Mesenchymal stem cell (in vitro differentiated cells and primary cell): ENCODE measurements around the gene DUS1L.

Source experiments
- DNase-seq: peaks from one replicate; pipeline ENCODE4 v3.0.0-alpha.2; 2013
- H2AFZ ChIP-seq: one replicate; pipeline ENCODE4 v1.6.1; 2013; ENCODE audit warnings: low read depth, mild to moderate bottlenecking, control low read depth, inconsistent platforms, low read length, moderate library complexity
- H2AK5ac ChIP-seq: 2 replicates; pipeline ENCODE4 v1.6.1; 2013; ENCODE audit warnings: low read length, moderate library complexity, mild to moderate bottlenecking, inconsistent platforms; ENCODE audit not compliant: severe bottlenecking
- H2BK120ac ChIP-seq: one replicate; pipeline ENCODE4 v1.6.1; 2013; ENCODE audit warnings: low read depth, mild to moderate bottlenecking, inconsistent platforms, low read length, moderate library complexity
- H2BK12ac ChIP-seq, 2 experiments: one replicate each; pipeline ENCODE4 v1.6.1; 2013; ENCODE audit warnings: inconsistent platforms in 2 of 2, low read length in 2 of 2, mild to moderate bottlenecking in 2 of 2, moderate library complexity in 2 of 2, control low read depth in 1 of 2
- H2BK15ac ChIP-seq: one replicate; pipeline ENCODE4 v1.6.1; 2013; ENCODE audit warnings: mild to moderate bottlenecking, low read depth, inconsistent platforms; ENCODE audit not compliant: poor library complexity, severe bottlenecking
- H2BK5ac ChIP-seq: 2 replicates; pipeline ENCODE4 v1.6.1; 2013; ENCODE audit warnings: low read depth, mild to moderate bottlenecking, low read length, control low read depth, inconsistent platforms; ENCODE audit not compliant: poor library complexity, severe bottlenecking
- H3K14ac ChIP-seq, 2 experiments: one replicate each; pipeline ENCODE4 v1.6.1; 2013; ENCODE audit warnings: inconsistent platforms in 2 of 2, low read length in 2 of 2, control low read depth in 1 of 2, mild to moderate bottlenecking in 1 of 2, moderate library complexity in 1 of 2
- H3K18ac ChIP-seq, 2 experiments: one replicate each; pipeline ENCODE4 v1.6.1; 2013; ENCODE audit warnings: inconsistent platforms in 2 of 2, low read length in 2 of 2, control low read depth in 1 of 2, low read depth in 1 of 2, mild to moderate bottlenecking in 1 of 2
- H3K23ac ChIP-seq, 2 experiments: one replicate each; pipeline ENCODE4 v1.6.1; 2013; ENCODE audit warnings: inconsistent platforms in 2 of 2, low read length in 2 of 2, mild to moderate bottlenecking in 2 of 2, moderate library complexity in 2 of 2, control low read depth in 1 of 2
- H3K27ac ChIP-seq: 2 replicates; pipeline ENCODE4 v1.5.1; 2013; ENCODE audit warnings: mild to moderate bottlenecking, moderate library complexity, low read length, control low read depth, inconsistent platforms; ENCODE audit not compliant: poor library complexity, severe bottlenecking
- H3K27me3 ChIP-seq, 2 experiments: 2 replicates each; pipeline versions ENCODE4 v1.6.1 to v1.7.0; 2013; ENCODE audit warnings: low read length in 2 of 2, mild to moderate bottlenecking in 2 of 2, moderate library complexity in 2 of 2, control low read depth in 1 of 2, inconsistent platforms in 1 of 2; ENCODE audit not compliant: control insufficient read depth in 1 of 2, insufficient read depth in 1 of 2
- H3K36me3 ChIP-seq, 2 experiments: 2 replicates each; pipeline versions ENCODE4 v1.6.1 to v1.7.0; 2013; ENCODE audit warnings: low read length in 2 of 2, control low read depth in 1 of 2, inconsistent platforms in 1 of 2, low read depth in 1 of 2, mild to moderate bottlenecking in 1 of 2; ENCODE audit not compliant: insufficient read depth in 2 of 2, control insufficient read depth in 1 of 2
- H3K4ac ChIP-seq, 2 experiments: one replicate each; pipeline ENCODE4 v1.6.1; 2013; ENCODE audit warnings: inconsistent platforms in 2 of 2, low read length in 2 of 2, mild to moderate bottlenecking in 2 of 2, moderate library complexity in 2 of 2, control low read depth in 1 of 2, low read depth in 1 of 2
- H3K4me1 ChIP-seq: 2 replicates; pipeline ENCODE4 v1.6.1; 2013; ENCODE audit warnings: low read depth, low read length, control low read depth; ENCODE audit not compliant: control insufficient read depth, insufficient read depth
- H3K4me2 ChIP-seq: 2 replicates; pipeline ENCODE4 v1.6.1; 2013; ENCODE audit warnings: low read length, mild to moderate bottlenecking, inconsistent platforms; ENCODE audit not compliant: poor library complexity, severe bottlenecking
- H3K4me3 ChIP-seq, 2 experiments: 2 replicates each; pipeline versions ENCODE4 v1.5.1 to v1.7.0; 2013; ENCODE audit warnings: low read length in 2 of 2, mild to moderate bottlenecking in 2 of 2, control low read depth in 1 of 2, low read depth in 1 of 2; ENCODE audit not compliant: insufficient read depth in 1 of 2
- H3K79me1 ChIP-seq: replicated peaks from 2 replicates; pipeline ENCODE4 v1.6.1; 2013; ENCODE audit warnings: mild to moderate bottlenecking, control low read depth, low read length, inconsistent platforms; ENCODE audit not compliant: poor library complexity, severe bottlenecking
- H3K9ac ChIP-seq: 2 replicates; pipeline ENCODE4 v1.7.0; 2013; ENCODE audit warnings: mild to moderate bottlenecking, low read length, moderate library complexity
- H3K9me3 ChIP-seq: 2 replicates; pipeline ENCODE4 v1.7.0; 2013; ENCODE audit warnings: mild to moderate bottlenecking, low read length; ENCODE audit not compliant: control insufficient read depth
- H4K8ac ChIP-seq: one replicate; pipeline ENCODE4 v1.6.1; 2013; ENCODE audit warnings: inconsistent platforms, mild to moderate bottlenecking, low read length, moderate library complexity
- H4K91ac ChIP-seq: one replicate; pipeline ENCODE4 v1.6.1; 2013; ENCODE audit warnings: mild to moderate bottlenecking, low read length, inconsistent platforms
- WGBS: methylation state at CpG from one replicate; pipeline ENCODE4 v1.1.7; 2013; ENCODE audit warnings: mixed read lengths; 5-methylcytosine and 5-hydroxymethylcytosine counted together

The DUS1L gene

DNA sequence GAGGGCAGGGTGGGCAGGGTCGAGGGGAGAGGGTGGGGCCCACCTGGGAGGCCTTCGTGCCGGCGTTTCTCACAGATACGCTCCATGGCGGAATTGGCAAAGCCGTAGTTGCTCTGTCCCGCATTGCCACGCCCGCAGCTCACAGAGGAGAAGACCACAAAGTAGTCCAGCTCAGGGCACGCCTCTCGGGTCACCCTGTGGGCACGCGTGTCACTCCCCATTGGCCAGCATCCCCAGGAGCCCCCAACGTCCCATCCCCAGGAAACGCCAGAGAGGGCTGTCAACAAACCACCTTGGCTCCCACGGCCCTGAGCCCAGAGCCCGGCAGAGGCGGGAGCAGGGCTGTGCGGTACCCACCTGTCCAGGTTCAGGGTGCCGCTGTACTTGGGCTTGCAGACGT, 16.4 kb upstream of the DUS1L start:
- peaks cover 85 to 100% of the 10 kb centered on the region in 2 experiments for H3K36me3 ChIP-seq
- H3K9ac ChIP-seq = no peak overlapping the region
- no peak overlapping the region for H3K4me3 ChIP-seq
- peaks cover 42% of the 10 kb centered on the region for H3K79me1 ChIP-seq
- no peak overlapping the region for H4K91ac ChIP-seq
- no peak overlapping the region for H2AFZ ChIP-seq
- no peak overlapping the region for H3K18ac ChIP-seq
- WGBS = 96% methylated on average over 22 of the region's 22 CpGs
- peaks cover 3% of the 10 kb centered on the region for H3K4me1 ChIP-seq
- no peak overlapping the region for H2AK5ac ChIP-seq
- H2BK12ac ChIP-seq = no peak overlapping the region
- no peak for DNase-seq
- no peaks in the 10 kb centered on the region for H3K9me3 ChIP-seq
- H3K27ac ChIP-seq = no peak overlapping the region
- H3K4me2 ChIP-seq = no peak overlapping the region
- no peak overlapping the region for H3K14ac ChIP-seq
- no peak overlapping the region for H2BK15ac ChIP-seq
- H3K23ac ChIP-seq = no peak overlapping the region
- H4K8ac ChIP-seq = no peak overlapping the region
- H3K4ac ChIP-seq = no peak overlapping the region
- H2BK5ac ChIP-seq = no peak overlapping the region
- H3K27me3 ChIP-seq = no peaks in the 10 kb centered on the region
- H2BK120ac ChIP-seq = no peak overlapping the region

DNA sequence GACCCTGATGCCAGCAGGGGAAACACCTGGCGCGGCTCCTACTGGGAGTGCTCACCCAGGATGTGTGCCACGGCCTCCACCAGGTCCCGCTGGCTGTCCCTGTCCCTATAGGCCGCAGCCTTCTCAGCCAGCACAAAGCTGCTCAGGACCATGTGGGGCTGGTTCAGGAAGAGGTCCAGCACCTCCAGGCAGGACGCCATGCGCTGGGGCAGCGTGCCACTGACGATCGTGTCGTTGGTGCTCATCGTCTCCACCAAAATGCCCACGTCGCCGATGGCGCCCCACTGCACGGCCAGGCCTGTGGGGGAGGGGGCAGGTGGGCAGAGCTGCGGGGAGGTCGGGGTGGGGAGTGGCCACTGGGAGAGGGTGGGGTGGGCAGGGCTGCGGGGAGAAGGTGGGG, 15.9 kb upstream of the DUS1L start:
- no peak overlapping the region for H2BK15ac ChIP-seq
- no peak overlapping the region for H3K23ac ChIP-seq
- H3K4me1 ChIP-seq = peaks cover 3% of the 10 kb centered on the region
- H3K4me2 ChIP-seq = no peak overlapping the region
- H3K4me3 ChIP-seq = no peak overlapping the region
- H2BK5ac ChIP-seq = no peak overlapping the region
- H2BK120ac ChIP-seq = no peak overlapping the region
- H3K9me3 ChIP-seq = no peaks in the 10 kb centered on the region
- no peaks in the 10 kb centered on the region for H3K27me3 ChIP-seq
- H3K27ac ChIP-seq = no peak overlapping the region
- H3K4ac ChIP-seq = no peak overlapping the region
- no peak overlapping the region for H3K9ac ChIP-seq
- H3K14ac ChIP-seq = no peak overlapping the region
- peaks cover 40% of the 10 kb centered on the region for H3K79me1 ChIP-seq
- no peak overlapping the region for H4K91ac ChIP-seq
- H2BK12ac ChIP-seq = no peak overlapping the region
- DNase-seq = no peak
- H3K36me3 ChIP-seq = peaks cover 81 to 99% of the 10 kb centered on the region in 2 experiments
- H3K18ac ChIP-seq = no peak overlapping the region
- WGBS = 97% methylated on average over 19 of the region's 20 CpGs
- no peak overlapping the region for H2AK5ac ChIP-seq
- H4K8ac ChIP-seq = no peak overlapping the region
- no peak overlapping the region for H2AFZ ChIP-seq

DNA sequence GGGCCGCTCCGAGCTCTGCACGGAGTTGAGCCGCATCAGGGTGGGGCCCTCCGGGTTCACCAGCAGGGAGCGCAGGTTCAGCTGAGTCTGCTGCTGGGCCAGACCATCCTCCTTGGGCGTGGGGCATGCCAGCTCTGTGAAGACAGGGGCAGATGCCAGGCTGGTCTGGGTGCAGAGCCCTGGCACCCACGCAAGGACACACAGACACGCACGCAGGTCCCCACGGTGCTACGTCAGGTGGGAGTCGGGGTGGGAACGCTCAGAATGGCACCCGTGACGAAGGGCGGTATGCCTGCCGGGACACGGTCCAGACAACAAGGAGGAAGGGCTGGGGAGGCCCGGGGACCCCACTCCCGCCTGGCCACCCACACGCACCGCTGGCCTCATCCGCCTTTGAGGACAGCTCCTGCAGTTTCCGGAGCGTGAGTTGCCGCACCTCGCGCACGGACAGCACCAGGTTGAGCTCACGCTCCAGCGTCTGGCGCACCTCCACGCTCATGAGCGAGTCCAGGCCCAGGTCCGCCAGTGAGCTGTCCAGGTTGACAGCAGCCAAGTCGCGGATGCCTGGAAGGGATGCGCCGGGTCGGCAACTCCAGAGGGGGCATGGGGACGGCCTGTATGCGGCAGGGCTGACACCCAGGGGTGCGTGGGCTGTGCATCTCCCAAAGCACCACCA, 15.3 kb upstream of the DUS1L start:
- Histone ChIP-seq H2BK12ac (no peak overlapping the region), H2BK15ac (no peak overlapping the region), H2BK120ac (no peak overlapping the region), H3K79me1 (peaks cover 36% of the 10 kb centered on the region), H3K4me1 (peaks cover 3% of the 10 kb centered on the region), H4K8ac (no peak overlapping the region), H3K4me2 (no peak overlapping the region), H3K9ac (no peak overlapping the region), H3K4ac (no peak overlapping the region), H3K14ac (no peak overlapping the region), H2BK5ac (no peak overlapping the region), H3K23ac (no peak overlapping the region), H2AK5ac (no peak overlapping the region), H3K18ac (no peak overlapping the region), H3K27me3 (no peaks in the 10 kb centered on the region), H3K9me3 (no peaks in the 10 kb centered on the region), H2AFZ (no peak overlapping the region), H3K27ac (no peak overlapping the region), H3K36me3 (peaks cover 75 to 94% of the 10 kb centered on the region in 2 experiments), H3K4me3 (no peak overlapping the region), H4K91ac (no peak overlapping the region)
- no peak for DNase-seq
- WGBS = 97% methylated on average over 43 of the region's 44 CpGs

DNA sequence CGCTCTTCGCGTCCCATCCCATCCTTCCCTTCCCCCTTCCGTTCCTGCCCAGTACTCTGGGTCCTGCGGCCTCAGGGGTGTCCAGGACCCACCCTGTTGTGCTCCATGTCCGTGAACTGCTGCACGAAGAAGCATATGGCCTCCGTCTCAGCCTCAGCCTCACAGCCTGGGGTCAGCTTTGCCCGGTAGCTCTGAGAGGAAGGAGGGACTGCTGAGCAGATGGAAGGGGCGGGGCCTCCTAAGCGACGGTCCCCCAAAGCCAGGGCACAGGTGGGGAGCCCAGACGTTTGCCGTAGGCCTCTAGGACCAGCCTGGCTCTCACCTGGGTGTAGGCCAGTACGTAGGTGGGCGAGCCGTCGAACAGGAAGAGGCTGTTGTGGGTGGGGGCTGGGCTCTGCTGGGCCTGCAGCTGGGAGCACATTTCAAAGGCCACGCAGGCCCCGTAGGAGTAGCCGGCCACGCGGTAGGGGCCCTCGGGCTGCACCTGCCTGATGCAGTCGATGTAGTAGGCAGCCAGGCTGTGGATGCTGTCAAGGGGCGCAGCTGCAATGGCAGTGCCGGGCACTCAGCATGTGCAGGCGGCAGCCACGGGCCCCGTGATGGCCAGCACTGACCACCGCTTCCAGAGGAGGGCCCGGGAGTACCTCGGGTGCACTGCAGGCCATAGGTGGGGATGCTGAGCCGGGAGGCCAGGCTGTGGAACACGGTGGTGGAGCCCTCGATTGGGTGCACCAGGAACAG, 14.6 kb upstream of the DUS1L start:
- H3K27ac ChIP-seq = no peak overlapping the region
- no peak for DNase-seq
- H3K36me3 ChIP-seq = peaks cover 69 to 87% of the 10 kb centered on the region in 2 experiments
- H3K27me3 ChIP-seq = no peaks in the 10 kb centered on the region
- H3K23ac ChIP-seq = no peak overlapping the region
- no peaks in the 10 kb centered on the region for H3K9me3 ChIP-seq
- H3K18ac ChIP-seq = no peak overlapping the region
- H2BK15ac ChIP-seq = no peak overlapping the region
- no peak overlapping the region for H3K4me3 ChIP-seq
- WGBS = 96% methylated on average over 36 of the region's 36 CpGs
- peaks cover 30% of the 10 kb centered on the region for H3K79me1 ChIP-seq
- H2AK5ac ChIP-seq = no peak overlapping the region
- no peak overlapping the region for H4K91ac ChIP-seq
- H2AFZ ChIP-seq = no peak overlapping the region
- peaks cover 3% of the 10 kb centered on the region for H3K4me1 ChIP-seq
- H3K4ac ChIP-seq = no peak overlapping the region
- no peak overlapping the region for H3K9ac ChIP-seq
- no peak overlapping the region for H2BK12ac ChIP-seq
- H2BK5ac ChIP-seq = no peak overlapping the region
- no peak overlapping the region for H4K8ac ChIP-seq
- no peak overlapping the region for H3K4me2 ChIP-seq
- no peak overlapping the region for H3K14ac ChIP-seq
- H2BK120ac ChIP-seq = no peak overlapping the region
